ENCODE data around the gene TGFB3. TPM values are rescaled to one million over a fixed set of nuclear protein-coding genes. Genes with fewer than 3 reads are reported as not detected.

The TGFB3 gene
- total RNA-seq, 1 donor from 2014 or later, result 4.4 TPM

GRCh38 chr14:75952489-75952888 lies 29.3 kb downstream of the TGFB3 start:
- DNase-seq (no peak), ATAC-seq (ENCODE audit: low read depth) (no peak)
- Mint-ChIP-seq H3K4me1 (peaks cover under 1% of the 10 kb centered on the region), H3K9me3 (peaks cover 2% of the 10 kb centered on the region), H3K36me3 (ENCODE audit: low read depth) (no peaks in the 10 kb centered on the region), H3K4me3 (no peak overlapping the region), H3K27ac (no peak overlapping the region), H3K27me3 (no peaks in the 10 kb centered on the region)
- intact Hi-C loops (cut with micrococcal nuclease), result no loop called here
- TF ChIP-seq, protein P1, sequence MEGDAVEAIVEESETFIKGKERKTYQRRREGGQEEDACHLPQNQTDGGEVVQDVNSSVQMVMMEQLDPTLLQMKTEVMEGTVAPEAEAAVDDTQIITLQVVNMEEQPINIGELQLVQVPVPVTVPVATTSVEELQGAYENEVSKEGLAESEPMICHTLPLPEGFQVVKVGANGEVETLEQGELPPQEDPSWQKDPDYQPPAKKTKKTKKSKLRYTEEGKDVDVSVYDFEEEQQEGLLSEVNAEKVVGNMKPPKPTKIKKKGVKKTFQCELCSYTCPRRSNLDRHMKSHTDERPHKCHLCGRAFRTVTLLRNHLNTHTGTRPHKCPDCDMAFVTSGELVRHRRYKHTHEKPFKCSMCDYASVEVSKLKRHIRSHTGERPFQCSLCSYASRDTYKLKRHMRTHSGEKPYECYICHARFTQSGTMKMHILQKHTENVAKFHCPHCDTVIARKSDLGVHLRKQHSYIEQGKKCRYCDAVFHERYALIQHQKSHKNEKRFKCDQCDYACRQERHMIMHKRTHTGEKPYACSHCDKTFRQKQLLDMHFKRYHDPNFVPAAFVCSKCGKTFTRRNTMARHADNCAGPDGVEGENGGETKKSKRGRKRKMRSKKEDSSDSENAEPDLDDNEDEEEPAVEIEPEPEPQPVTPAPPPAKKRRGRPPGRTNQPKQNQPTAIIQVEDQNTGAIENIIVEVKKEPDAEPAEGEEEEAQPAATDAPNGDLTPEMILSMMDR (IDR thresholded peaks at IDR 0.05), result no peak
- CTCF ChIA-PET, result no interaction called here
- POLR2A ChIA-PET, result no interaction called here

DNA sequence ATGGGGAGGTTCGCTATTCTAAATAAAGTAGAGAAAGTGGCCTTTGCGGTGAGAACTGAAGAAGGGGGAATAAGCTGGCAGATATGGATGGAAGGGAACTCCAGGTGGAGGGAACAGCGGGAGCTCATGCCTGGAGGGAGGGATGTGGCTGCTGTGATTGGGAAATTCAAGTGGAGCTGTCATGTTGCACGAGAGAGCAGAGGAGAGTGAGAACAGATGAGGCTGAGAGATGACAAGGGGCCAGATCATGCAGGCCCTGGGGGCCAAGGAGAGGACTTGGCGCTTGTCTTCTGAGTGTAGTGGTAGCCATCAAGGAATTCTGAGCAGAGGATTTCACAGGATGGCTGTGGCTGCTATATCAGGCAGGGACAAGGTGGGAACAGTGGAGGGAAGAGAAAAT lies 35.0 kb downstream of the TGFB3 start:
- ATAC-seq (ENCODE audit: low read depth) (no peak), DNase-seq (no peak)
- H3K9me3 Mint-ChIP-seq, result no peaks in the 10 kb centered on the region
- intact Hi-C loops (cut with micrococcal nuclease), result no loop called here
- ChIA-PET POLR2A (no interaction called here), CTCF (interaction anchor here (0.8 kb wide), 1 partner anchor 41 kb away, joined by 3 read pairs; no protein-coding TSS in a partner anchor)
- no peak overlapping the region for H3K4me3 Mint-ChIP-seq
- no peaks in the 10 kb centered on the region for H3K4me1 Mint-ChIP-seq
- TF ChIP-seq, protein P1 (IDR thresholded peaks at IDR 0.05), result no peak
- H3K27me3 Mint-ChIP-seq, result no peaks in the 10 kb centered on the region
- H3K27ac Mint-ChIP-seq, result no peak overlapping the region
- peaks cover 2% of the 10 kb centered on the region for H3K36me3 Mint-ChIP-seq (ENCODE audit: low read depth)

DNA sequence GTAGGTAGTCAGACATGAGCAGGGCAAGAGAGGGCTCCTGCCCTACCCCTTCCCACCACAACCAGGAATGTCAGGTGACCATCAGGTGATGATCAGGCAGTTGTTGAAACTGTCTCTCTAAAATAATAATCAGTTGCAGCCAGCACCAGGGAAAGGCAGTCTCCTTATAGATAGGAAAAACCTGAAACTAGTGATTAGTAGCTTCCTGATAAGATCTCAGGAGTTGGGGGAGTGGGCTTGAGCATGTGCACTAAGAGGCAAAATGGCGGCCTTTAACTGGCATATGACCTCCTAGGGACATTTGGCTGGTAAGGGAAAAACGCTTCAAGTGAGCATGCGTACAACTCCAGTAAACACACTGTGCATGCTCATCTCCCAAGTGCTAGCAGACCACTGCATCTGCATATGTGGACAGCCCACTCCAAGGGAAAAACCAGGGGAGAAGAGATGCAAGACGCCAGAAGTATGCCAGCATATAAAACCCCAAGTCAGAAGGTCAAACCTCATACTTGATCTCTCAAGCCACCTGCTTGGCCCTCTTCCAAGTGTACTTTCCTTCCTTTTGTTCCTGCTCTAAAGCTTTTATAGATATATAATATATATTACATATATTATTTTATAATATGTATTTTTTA lies 37.1 kb downstream of the TGFB3 start:
- no peaks in the 10 kb centered on the region for H3K4me1 Mint-ChIP-seq
- ChIA-PET POLR2A (no interaction called here), CTCF (no interaction called here)
- ATAC-seq (ENCODE audit: low read depth) (no peak), DNase-seq (no peak)
- peaks cover 2% of the 10 kb centered on the region for H3K36me3 Mint-ChIP-seq (ENCODE audit: low read depth)
- intact Hi-C loops (cut with micrococcal nuclease), result no loop called here
- no peak overlapping the region for H3K4me3 Mint-ChIP-seq
- TF ChIP-seq, protein P1 (IDR thresholded peaks at IDR 0.05), result no peak
- no peaks in the 10 kb centered on the region for H3K27me3 Mint-ChIP-seq
- H3K9me3 Mint-ChIP-seq, result no peaks in the 10 kb centered on the region
- H3K27ac Mint-ChIP-seq, result no peak overlapping the region

- Mint-ChIP-seq H3K27me3 (no peaks in the 10 kb centered on the region), H3K27ac (no peak overlapping the region), H3K9me3 (no peaks in the 10 kb centered on the region), H3K4me1 (no peaks in the 10 kb centered on the region), H3K36me3 (ENCODE audit: low read depth) (peaks cover 4% of the 10 kb centered on the region), H3K4me3 (no peak overlapping the region)
- intact Hi-C loops (cut with micrococcal nuclease), result no loop called here
- no peak for DNase-seq
- TF ChIP-seq, protein P1 (IDR thresholded peaks at IDR 0.05), result no peak
- CTCF ChIA-PET, result no interaction called here
- POLR2A ChIA-PET, result no interaction called here
- ATAC-seq (ENCODE audit: low read depth), result no peak
These were observed 40.8 kb downstream of the TGFB3 start for GRCh38 chr14:75941030-75941429.

GRCh38 chr14:75939200-75939599 lies 42.6 kb downstream of the TGFB3 start:
- Mint-ChIP-seq H3K36me3 (ENCODE audit: low read depth) (peaks cover 2% of the 10 kb centered on the region), H3K4me1 (peaks cover 14% of the 10 kb centered on the region), H3K4me3 (no peak overlapping the region), H3K27ac (no peak overlapping the region), H3K9me3 (no peaks in the 10 kb centered on the region), H3K27me3 (no peaks in the 10 kb centered on the region)
- ATAC-seq (ENCODE audit: low read depth), result no peak
- DNase-seq, result no peak
- TF ChIP-seq, protein P1 (IDR thresholded peaks at IDR 0.05), result no peak
- intact Hi-C loops (cut with micrococcal nuclease), result no loop called here
- POLR2A ChIA-PET, result interaction anchor here (0.6 kb wide), 1 partner anchor 244 kb away, joined by 3 read pairs; no protein-coding TSS in a partner anchor
- CTCF ChIA-PET, result interaction anchor here (2.3 kb wide), 1 partner anchor 32 kb away, joined by 9 read pairs; no protein-coding TSS in a partner anchor

Data from activated B cell treated with CpG ODN at 0.5 μM for 24 hours (primary cell).